GM12892 (cell line): ENCODE measurements around the gene CSNK2A1.
"Not testable (repeated sequence)": the region's sequence is repeated elsewhere in the genome, so short reads cannot be mapped to it uniquely, and the experiment has no call there.

ENCODE experiments used
- POLR2A ChIP-seq: IDR thresholded peaks from 2 replicates; pipeline ENCODE4 v1.6.1; 2011; ENCODE audit warnings: low read depth, low read length, control low read depth
- POLR2AphosphoS5 ChIP-seq: IDR thresholded peaks from 2 replicates; pipeline ENCODE4 v1.6.1; 2011; ENCODE audit warnings: low read depth, low read length, control low read depth
- TAF1 ChIP-seq: IDR thresholded peaks from 2 replicates; pipeline ENCODE4 v1.6.1; 2011; ENCODE audit warnings: low read depth, mild to moderate bottlenecking, control low read depth, low read length, borderline replicate concordance

GRCh38 chr20:508364-508787, 35.2 kb downstream of the CSNK2A1 start:
- TF ChIP-seq POLR2AphosphoS5, POLR2A, TAF1: not testable (repeated sequence)
